Thyroid gland (tissue), 4 donors: Measurements from ENCODE around the gene P2RY13.

Experiments used
- POLR2A ChIP-seq, 2 donors: fragments of 450-650 bp; IDR thresholded peaks; one replicate each; pipeline ENCODE4 v1.6.1; 2017; ENCODE audit warnings: antibody characterized with exemption in 2 of 2, mild to moderate bottlenecking in 2 of 2, moderate library complexity in 1 of 2
- TF ChIP-seq, protein P1 (sequence below), 6 experiments: fragments of 200-600 bp in 3 of 6; fragments of 450-650 bp in 3 of 6; sonication (generic) in 3 of 6; IDR thresholded peaks; one replicate each; pipeline ENCODE4 v1.5.1; 2016 to 2019; ENCODE audit warnings: antibody characterized with exemption in 6 of 6, mild to moderate bottlenecking in 2 of 6, inconsistent platforms in 1 of 6, moderate library complexity in 1 of 6

DNA sequence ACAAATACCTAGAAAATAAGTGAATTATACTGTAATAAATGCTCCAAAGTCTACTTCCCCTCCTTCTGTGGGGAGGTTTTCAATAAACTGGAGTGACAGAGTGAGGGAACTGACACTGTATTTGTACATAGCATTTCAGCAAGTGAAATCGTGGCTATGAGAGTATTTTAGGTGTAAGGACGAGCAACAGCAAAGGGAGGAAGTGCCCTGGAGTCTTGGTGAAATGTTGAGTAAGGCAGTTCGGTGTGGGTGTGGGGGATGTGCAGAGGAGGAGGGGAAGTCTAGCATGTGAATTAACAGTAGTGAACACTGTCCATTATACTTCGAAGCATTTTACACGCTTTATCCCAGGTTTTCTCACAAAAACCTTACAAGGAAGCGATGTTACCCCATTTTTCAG, 18.1 kb upstream of the P2RY13 start:
- TF ChIP-seq, protein P1, sequence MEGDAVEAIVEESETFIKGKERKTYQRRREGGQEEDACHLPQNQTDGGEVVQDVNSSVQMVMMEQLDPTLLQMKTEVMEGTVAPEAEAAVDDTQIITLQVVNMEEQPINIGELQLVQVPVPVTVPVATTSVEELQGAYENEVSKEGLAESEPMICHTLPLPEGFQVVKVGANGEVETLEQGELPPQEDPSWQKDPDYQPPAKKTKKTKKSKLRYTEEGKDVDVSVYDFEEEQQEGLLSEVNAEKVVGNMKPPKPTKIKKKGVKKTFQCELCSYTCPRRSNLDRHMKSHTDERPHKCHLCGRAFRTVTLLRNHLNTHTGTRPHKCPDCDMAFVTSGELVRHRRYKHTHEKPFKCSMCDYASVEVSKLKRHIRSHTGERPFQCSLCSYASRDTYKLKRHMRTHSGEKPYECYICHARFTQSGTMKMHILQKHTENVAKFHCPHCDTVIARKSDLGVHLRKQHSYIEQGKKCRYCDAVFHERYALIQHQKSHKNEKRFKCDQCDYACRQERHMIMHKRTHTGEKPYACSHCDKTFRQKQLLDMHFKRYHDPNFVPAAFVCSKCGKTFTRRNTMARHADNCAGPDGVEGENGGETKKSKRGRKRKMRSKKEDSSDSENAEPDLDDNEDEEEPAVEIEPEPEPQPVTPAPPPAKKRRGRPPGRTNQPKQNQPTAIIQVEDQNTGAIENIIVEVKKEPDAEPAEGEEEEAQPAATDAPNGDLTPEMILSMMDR (IDR thresholded peaks at IDR 0.05) = no peak
- TF ChIP-seq POLR2A (IDR thresholded peaks at IDR 0.05) = no peak
